G401 (cell line): ENCODE data around the gene ZNF57. TPM values are rescaled to one million over a fixed set of nuclear protein-coding genes. Genes with fewer than 3 reads are reported as not detected.
"Not testable (repeated sequence)": the region's sequence is repeated elsewhere in the genome, so short reads cannot be mapped to it uniquely, and the experiment has no call there.

Source experiments
- DNase-seq: peaks from one replicate; pipeline ENCODE4 v3.0.0-alpha.2; 2015; ENCODE audit warnings: low spot score
- in situ Hi-C: cut with HindIII; loops from 2 replicates; pipeline ENCODE4 v1.10.0; 2016; ENCODE audit warnings: low sequenced_read_pairs, mixed read lengths
- total RNA-seq: library from RNA; depleted of rRNA; stranded (reverse); fragments of >200 nt; shearing (Covaris generic); gene quantifications from 2 replicates; pipeline ENCODE4 v1.2.3, GENCODE V29; 2014

ZNF57 gene
- total RNA-seq, 1 experiment from 2014 or later = 20.8 TPM

DNA sequence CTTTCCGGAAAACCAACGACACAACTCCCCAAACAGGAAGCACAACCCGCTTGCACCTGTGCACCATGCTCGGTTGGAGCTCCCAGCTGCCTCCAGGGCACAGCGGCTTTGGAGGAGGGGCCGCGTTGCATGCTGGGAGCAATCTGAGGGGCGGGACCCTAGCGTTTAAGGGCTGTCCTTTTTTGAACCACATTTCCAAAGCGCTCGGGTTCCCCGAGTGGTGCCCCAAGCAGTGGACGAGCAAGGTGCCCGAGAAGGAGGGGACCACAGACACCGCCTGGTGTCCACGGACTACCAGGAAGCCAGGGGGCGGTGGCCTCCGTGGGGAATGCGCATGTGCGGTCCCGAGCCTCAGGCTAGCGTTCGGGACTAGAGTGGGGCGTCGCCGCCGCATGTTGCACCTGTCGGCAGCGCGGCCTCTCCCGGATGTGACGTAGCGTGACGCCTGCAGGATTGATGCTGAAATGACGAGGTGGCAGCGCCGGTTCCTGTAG lies 11.9 kb upstream of the ZNF57 start:
- in situ Hi-C loops = no loop called here
- no peak for DNase-seq

DNA sequence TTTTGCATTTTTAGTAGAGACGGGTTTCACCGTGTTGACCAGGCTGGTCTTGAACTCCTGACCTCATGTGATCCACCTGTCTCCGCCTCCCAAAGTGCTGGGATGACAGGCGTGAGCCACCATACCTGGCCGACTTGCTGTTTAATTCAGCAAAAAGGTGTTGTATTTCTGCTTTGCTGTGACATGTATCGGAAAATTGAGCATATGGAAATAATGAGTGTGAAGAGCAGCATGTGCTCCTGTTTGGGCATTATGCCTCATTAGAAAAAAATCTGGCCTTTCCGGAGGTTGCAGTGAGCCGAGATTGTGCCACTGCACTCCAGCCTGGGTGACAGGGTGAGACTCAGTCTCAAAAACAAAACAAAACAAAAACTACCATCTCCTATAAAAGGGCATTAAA lies 10.2 kb upstream of the ZNF57 start:
- in situ Hi-C loops = not testable (repeated sequence)
- DNase-seq = peak; percentile 73

DNA sequence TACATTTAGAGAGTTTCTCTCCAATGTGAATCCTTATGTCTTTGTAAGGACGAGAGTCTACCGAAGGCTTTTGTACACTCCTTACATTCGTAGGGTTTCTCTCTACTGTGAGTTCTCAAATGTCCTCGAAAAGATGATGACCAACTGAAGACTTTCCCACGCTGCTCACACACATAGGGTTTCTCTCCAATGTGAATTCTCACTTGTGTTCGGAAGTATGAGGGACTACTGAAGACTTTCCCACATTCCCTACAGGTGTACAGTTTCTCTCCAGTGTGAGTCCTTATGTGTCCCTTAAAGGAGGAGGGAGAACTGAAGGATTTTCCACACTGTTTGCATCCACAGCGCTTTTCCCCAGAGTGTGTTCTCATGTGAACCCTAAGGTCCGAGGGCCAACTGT lies 4.0 kb upstream of the ZNF57 start:
- DNase-seq = no peak
- in situ Hi-C loops = no loop called here

DNA sequence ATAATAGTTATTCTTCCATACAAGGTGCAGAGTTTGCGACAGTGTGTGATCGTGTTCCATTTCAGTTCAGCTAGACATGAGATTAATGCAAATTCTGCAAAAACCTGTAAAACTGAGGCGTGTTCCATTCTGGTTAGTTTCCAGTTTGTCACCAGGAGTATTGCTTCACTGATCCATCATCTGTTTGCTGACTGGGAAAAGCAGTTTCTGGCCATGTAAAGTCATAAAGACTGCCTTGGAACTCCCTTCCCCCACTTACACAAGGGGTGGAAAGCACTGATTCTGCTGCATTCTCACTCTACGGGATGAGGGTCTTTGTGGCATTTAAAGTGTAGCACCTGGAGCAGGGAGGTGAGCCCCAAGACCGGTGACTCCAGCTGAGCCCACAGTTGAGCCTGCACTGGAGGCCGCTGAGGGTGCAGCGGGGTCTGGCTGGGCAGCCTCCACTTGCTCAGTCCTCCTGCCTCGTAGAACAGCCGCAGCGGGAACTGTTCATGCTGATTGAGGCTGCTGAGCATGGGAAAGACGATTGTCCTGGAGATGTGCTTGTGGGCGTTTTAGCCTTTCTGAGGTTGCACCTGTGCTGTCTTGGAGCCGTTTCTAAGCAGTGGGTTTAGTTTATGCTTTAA lies 2.0 kb downstream of the ZNF57 start:
- no peak for DNase-seq
- in situ Hi-C loops = no loop called here

DNA sequence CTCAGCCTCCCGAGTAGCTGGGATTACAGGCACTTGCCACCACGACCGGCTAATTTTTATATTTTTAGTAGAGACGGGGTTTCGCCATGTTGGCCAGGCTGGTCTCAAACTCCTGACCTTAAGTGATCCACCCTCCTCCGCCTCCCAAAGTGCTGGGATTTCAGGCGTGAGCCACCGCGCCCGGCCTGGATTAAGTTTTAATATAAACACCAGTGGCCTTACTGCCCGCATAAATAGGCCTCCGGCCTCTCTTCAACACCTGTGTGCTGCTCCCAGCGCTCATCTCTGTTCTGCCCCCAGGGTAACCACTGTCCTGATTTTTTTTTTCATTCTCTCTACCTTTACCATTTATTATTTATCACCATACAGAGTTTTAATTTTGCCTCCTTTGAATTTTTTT lies 2.6 kb downstream of the ZNF57 start:
- DNase-seq, in situ Hi-C loops: not testable (repeated sequence)

DNA sequence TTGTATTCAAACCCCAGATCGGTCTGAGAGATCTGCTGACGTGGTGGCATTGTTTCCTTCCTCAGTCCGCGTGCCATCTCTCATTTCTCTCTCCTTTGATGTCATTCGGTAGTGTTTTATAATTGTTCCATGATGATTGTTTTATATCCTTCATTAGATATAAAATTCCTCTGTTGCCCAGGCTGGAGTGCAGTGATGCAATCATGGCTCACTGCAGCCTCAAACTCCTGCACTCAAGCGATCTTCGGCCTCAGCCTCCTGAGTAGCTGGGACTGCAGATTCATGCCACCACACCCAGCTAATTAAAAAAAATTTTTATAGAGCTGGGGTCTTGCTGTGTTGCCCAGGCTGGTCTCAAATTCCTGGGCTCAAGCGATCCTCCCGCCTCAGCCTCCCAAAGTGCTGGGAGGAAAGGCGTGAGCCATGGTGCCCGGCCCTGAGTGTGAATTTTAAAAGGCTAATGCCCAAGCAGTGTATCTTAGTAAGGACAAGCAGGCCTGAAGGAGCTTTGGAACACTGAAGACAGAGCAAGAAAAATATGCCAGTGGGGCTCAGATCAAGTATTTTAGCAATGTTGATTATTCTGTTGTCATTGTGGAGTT lies 5.3 kb downstream of the ZNF57 start:
- no peak for DNase-seq

DNA sequence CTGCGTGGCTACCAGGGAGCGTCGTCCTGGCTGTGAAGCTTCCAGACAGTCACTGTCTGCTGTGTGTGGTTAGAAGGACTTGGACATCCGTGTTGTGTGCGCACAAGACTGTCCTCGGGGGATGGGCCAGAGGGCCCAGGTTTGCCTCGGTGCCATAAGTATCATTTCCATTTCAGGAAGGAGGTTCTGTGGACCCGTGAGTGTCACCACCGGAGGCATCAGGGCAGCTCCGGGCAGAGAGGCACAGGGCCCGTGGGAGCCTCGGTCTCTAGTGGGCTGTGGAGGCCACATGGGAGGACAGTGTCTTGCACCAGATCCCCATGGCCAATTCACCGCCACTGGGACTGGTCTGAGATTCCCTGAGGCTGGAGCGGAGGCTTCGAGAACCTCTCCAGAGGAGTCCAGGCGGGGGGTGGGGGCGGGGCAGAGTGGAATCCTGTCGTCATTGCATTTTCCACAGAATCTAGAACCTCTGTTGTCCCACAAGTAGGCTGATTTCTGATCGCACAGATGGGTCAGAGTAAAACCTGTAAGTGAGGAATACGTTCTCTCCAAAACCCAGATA lies 6.0 kb downstream of the ZNF57 start:
- DNase-seq = no peak
- in situ Hi-C loops = no loop called here

More for the DNA sequence above, 5.3 kb downstream of the ZNF57 start:
- in situ Hi-C loops = no loop called here

DNA sequence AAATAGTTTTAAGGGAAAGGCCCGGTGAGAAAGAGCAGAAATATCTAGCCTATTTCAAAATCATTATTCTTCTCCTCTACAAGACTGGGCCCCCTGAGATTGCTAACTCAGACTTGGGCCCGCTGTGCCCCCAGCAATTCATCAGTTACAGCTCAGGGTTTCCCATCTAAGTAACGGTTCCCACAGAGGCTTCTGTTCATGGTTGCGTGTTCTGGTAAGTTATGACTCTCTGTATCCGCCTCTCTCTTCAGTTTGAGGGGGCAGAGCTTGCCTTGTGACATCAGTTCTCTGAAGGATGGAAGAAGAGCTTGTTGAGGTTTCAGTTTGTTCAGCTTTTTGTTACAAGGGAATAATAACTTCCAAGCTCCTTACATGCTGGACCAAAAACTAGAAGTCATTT lies 11.6 kb downstream of the ZNF57 start:
- no peak for DNase-seq
- in situ Hi-C loops = no loop called here

DNA sequence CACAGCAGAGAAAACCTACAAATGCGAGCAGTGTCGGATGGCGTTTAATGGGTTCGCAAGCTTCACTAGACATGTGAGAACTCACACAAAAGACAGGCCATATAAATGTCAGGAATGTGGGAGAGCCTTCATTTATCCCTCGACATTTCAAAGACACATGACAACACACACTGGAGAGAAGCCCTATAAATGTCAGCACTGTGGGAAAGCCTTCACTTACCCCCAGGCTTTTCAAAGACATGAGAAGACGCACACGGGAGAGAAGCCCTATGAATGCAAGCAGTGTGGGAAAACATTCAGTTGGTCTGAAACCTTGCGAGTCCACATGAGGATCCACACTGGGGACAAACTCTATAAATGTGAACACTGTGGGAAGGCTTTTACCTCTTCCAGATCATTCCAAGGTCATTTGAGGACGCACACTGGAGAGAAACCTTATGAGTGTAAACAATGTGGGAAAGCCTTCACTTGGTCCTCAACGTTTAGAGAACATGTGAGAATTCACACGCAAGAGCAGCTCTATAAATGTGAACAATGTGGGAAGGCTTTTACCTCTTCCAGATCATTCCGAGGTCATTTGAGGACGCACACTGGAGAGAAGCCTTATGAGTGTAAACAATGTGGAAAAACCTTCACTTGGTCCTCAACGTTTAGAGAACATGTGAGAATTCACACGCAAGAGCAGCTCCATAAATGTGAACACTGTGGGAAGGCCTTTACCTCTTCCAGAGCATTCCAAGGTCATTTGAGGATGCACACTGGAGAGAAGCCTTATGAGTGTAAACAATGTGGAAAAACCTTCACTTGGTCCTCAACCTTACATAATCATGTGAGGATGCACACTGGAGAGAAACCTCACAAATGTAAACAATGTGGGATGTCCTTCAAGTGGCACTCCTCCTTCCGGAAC lies 16.8 kb downstream of the ZNF57 start:
- no peak for DNase-seq
- in situ Hi-C loops = no loop called here

DNA sequence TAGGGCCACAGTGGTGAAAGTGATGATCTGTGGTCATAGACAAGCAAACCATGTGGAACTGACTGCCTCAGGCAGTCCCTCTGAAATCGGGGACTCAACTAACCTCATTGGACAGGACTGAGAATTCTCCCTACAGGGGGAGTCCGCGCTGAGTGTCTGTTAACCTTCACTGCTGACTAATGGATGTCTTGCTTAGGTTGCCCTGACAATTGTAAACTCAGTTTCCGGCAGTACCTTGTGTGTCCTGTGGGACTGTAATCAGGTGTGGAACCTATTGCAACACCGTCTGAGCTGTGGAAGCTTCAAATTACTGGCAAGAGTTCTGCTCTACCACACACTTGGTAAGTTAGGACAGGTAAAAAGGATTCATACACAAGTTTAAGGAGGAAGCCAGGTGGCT lies 22.3 kb downstream of the ZNF57 start:
- in situ Hi-C loops = no loop called here

DNA sequence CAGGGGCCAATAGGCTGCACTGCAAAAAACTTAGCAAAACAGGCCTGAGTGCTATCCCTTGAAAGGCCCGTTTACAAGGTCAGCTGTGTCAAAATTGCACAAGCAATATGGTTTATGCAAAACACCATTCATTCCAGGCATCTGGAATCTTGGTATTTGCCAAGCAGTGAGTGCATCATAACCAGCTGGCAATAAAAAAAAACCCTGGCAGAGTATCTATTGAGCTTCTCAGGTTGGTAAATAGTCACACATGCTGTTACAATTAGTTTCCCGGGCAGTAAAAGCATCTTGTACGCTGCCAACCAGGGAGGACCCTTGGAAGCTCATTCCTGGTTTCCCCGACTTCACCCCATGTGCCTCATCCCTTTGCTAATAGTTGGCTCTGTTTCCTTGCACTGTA lies 22.8 kb downstream of the ZNF57 start:
- in situ Hi-C loops = no loop called here

More for the DNA sequence above, 22.3 kb downstream of the ZNF57 start:
- no peak for DNase-seq

DNA sequence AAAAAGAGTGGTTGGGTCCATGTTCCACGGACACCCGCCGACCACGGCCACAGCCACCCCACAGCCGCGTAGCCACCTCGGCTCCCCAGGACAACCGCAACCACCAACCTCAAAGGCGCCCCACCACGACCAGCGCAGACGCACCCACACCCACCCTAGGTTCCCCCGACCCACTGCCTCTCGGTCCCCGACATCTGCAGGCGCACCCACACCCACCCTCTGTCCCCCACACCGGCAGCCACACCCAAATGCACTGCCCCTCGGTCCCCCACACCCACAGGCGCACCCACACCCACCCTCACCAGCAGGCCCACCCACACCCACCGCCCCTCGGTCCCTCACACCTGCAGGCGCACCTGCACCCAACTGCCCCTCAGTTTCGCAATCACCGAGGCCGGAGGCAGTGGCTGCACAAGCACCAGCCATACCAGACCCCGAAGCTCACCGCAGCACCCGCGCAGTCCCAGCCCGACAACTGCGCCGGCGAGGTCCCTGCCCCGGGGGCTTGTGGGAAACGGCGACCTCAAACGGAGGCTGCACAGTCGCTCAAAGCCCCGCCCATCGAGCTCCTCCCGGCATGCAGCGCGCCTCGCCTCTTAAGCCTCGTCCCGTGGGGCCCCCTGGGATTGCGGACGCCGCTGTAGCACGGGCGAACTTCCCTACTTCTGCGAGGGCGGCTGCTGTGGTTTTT lies 25.8 kb downstream of the ZNF57 start:
- in situ Hi-C loops = no loop called here
- no peak for DNase-seq

More for the DNA sequence above, 22.8 kb downstream of the ZNF57 start:
- peak; percentile 53 for DNase-seq

DNA sequence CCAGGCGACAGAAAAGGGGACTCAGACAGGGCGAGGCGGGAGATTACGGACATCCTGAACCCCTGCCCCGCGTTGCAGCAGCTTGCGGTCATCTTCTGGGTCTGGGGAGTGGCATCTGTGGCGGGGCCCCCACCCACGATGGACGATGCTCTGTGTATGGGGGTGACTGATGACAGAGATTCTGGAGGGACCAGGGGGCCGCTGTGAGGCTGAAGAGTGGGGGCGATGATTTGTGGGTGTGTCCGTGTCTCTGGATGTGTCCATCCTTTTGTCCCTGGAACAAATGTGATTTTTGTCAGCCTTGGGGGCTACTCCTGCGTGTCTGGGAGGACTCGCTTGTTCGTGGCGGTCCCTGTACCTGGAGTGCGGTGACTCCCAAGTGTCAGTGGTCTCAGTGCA lies 26.3 kb downstream of the ZNF57 start:
- in situ Hi-C loops = no loop called here
- no peak for DNase-seq

DNA sequence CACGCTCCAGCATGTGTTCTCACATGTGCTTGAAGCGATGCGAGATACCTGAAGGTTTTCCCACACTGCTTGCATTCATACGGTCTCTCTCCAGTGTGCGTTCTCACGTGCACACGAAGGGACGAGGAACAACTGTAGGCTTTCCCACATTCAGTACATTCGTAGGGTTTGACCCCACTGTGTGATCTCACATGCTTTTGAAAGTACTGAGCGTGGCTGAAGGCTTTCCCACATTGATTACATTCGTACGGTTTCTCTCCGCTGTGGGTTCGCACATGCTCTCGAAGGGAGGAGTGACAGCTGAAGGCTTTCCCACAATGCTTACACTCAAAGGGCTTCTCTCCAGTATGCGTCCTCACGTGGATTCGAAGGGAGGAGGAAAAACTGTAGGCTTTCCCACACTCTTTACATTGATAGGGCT lies 32.8 kb downstream of the ZNF57 start:
- no peak for DNase-seq
- in situ Hi-C loops = no loop called here

DNA sequence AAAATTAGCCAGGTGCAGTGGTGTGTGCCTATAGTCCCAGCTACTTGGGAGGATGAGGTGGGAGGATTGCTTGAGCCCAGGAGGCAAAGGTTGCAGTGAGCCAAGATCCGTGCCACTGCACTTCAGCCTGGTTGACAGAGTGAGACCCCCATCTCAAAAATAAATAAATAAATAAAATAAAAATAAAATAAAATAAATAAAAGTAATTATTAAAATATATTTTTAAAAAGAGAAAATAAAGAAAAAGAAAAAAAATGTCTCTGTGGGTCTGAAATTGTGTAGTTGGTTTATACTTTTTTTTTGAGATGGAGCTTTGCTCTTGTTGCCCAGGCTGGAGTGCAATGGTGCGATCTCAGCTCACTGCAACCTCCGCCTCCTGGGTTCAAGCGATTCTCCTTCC lies 35.1 kb downstream of the ZNF57 start:
- DNase-seq, in situ Hi-C loops: not testable (repeated sequence)

DNA sequence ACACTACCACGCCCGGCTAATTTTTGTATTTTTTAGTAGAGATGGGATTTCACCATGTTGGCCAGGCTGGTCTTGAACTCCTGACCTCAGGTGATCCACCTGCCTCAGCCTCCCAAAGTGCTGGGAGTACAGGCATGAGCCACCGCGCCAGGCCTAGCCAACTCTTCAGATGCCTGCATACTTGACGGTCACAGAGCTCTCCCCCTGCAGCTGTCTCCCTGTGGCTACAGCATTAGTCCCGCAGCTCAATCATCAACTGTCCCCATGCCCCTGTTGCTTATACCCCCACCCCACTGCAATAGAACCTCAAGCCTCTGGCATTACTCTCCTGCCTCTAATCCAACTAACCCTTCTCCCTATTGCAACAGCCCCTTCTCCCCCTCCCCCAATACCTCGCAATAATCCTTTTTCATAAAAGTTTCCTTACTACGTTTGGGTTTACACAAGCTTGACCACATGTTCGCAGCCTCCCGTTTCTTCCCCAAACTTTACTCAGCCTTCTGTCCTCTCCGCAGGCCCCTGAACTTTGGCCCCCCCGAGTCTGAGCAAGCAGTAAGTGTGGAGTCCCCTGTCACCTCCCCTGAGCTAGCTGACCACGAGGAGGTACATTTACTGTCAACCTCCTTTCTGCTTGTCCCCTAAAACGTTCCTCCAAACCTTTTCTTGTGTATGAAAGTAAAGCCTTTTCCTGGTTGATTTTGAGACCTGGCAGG lies 42.4 kb downstream of the ZNF57 start:
- in situ Hi-C loops = no loop called here
- no peak for DNase-seq

DNA sequence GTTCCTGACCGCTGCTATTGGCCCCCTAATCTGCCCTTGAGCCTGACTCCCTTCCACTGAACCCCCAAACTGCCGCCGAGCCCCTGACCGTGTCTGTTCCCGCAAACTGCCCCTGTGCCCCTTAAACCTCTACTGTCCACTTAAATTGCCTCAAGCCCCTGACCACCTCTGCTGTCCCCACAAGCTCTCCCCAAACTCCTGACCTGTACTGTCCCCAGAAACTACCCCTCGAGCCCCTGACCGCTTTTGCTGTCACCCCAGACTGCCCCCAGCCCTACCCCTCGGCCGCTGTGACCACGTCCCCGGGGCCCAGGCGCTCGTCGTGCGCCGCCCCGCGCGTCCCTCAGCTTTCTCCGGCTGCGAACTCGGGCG lies 43.7 kb downstream of the ZNF57 start:
- no peak for DNase-seq
- in situ Hi-C loops = no loop called here

DNA sequence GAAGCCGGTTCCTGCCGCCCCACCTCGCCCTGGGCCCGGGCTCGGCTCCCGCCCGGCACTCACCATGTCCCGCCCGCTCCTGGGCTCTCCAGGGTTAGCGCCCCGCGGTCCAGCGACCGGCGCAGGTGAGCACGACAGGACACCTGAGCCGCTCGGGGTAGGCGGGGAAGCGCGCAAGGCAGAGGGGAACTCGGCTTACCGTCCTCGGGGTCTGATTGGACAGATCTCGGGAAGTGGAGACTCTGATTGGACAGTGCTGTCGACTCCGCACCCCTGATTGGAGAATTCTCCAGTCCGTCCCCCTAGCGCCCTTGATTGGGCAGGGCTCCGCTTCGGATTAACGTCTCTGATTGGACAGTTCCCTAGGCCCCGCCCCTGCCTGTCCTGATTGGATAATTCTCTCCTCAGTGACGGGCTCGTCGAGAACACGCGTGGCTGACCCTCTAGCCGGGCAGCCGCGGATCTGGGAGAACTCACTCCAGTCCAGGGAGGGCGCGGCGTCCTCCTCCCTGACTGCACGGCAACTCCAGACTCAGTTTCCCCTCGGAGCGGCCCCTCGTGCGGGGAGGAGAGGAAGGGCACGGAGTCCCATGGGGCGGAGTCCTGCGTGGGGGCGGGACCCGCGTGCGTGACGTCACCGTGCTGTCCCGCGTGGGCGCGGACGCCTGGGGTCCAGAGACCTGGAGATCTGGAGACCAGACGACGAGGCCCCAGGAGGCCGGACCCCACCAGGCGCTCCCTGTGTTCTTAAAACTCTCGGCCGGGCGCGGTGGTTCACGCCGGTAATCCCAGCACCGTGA lies 44.2 kb downstream of the ZNF57 start, which contains the start of gene ZNF77:
ZNF77 (minus strand) TSS at position 197 of the 800 bp plus-strand sequence; CDS start at position 66, 131 bp downstream.
- peak; percentile 99 for DNase-seq
- in situ Hi-C loops = no loop called here
